GM21619 (cell line): Measurements from ENCODE around the gene SFXN4.
"Not testable (repeated sequence)": the region's sequence is repeated elsewhere in the genome, so short reads cannot be mapped to it uniquely, and the experiment has no call there.

Source experiments
- ATAC-seq: cut with Tn5 transposase; IDR thresholded peaks from one replicate; pipeline ENCODE4 v1.9.1; 2021; ENCODE audit not compliant: unreplicated experiment

SFXN4 gene

DNA sequence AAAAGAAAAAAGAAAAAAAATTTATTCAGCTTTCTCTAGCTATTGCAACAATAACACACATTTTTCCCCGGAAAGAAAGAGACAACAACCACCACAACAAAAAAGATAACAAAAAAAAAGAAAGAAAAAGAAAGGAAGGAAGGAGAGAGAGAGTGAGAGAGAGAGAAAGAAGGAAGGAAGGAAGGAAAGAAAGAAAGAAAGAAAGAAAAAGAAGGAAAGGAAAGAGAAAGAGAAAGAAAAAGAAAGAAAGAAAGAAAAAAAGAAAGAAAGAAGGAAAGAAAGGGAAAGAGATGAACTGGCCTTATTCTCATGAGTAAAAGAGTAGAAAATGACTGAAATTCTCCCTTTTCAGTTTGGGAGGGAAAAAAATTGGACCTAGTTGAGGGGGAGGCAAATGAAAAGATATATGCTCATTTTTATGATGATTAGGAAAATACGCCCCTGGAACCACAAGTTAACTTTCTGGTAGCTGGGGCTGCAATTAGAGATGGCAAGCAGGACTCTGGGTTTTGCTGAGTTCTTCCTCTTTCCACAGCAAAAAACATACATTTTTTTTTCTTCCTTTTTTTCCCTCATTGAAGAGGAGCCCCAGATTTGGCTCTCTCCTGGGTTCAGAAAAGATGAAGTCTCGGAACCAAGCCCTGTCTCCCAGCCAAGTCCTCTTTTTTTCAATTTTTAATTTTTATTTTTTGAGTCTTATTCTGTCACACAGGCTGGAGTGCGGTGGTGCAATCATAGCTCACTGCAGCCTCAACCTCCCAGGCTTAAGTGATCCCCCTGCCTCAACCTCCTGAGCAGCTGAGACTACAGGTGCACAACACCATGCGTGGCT, 25.7 kb upstream of the SFXN4 start:
- no peak for ATAC-seq

GRCh38 chr10:119190353-119190752, 24.8 kb upstream of the SFXN4 start:
- no peak for ATAC-seq

GRCh38 chr10:119189811-119190282, 24.3 kb upstream of the SFXN4 start:
- ATAC-seq = peak; percentile 72

GRCh38 chr10:119183664-119184412, 18.3 kb upstream of the SFXN4 start:
- no peak for ATAC-seq

DNA sequence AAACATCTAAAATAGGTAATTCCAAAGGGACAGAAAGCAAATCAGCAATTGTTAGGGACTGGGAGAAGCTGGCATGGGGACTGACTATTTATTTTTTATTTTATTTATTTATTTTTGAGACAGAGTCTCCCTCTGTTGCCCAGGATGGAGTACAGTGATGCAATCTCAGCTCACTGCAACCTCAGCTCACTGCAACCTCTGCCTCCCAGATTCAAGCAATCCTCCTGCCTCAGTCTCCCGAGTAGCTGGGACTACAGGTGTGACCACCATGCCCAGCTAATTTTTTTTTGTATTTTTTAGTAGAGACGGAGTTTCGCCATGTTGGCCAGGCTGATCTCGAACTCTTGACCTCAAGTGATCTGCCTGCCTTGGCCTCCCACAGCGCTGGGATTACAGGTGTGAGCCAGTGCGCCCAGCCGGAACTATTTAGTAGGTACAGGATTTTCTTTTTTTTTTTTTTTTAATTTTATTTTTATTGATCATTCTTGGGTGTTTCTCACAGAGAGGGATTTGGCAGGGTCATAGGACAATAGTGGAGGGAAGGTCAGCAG, 15.4 kb upstream of the SFXN4 start:
- ATAC-seq = not testable (repeated sequence)

- ATAC-seq = peak; percentile 92
Observed at GRCh38 chr10:119178372-119179119, 13.0 kb upstream of the SFXN4 start, which contains the start of gene PRDX3. Gene PRDX3, minus strand, starts transcription at chr10:119178812. Its CDS starts 22 bp downstream, at chr10:119178790.

- no peak for ATAC-seq
Observed at GRCh38 chr10:119177708-119178371, 12.3 kb upstream of the SFXN4 start.

DNA sequence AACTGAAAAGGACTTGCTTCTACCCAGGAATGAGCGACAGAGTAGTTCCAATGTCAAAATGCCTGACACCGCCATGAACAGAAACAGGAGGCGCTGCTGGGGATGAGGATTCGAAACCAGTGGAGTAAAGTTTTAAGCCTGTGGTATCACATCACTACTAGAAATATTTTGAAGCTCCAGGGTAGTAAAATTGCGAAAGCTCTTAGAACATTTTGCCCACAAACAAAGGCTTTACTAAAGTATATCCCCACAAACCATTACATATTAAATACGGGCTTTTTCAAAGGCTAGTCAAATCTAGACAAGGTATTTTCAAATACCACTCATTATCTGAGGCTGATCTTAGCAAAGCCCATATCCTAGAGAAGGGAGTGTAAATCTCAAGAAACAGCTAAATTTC, 10.7 kb upstream of the SFXN4 start:
- ATAC-seq = no peak

- ATAC-seq = no peak
Observed at GRCh38 chr10:119174109-119174508, 8.6 kb upstream of the SFXN4 start.

DNA sequence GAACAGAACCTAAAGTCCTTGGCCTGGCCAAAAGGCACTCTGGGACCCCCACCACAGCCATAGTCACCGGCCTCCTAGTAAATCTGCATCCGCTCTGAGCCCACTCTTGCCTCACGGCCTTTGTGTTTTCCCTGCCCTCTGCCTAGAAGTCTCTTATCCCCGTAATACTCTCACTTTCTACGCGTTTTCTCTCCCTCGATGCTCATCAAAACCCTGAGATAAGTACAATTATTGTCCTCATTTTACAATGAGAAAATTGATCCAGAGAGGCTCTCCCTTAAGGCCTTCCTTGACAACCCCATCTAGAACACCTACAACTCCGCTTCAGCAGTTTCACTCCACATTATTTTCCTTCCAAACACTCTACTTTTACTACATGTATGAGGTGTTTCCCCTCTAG, 1.5 kb upstream of the SFXN4 start:
- no peak for ATAC-seq

- no peak for ATAC-seq
Observed at GRCh38 chr10:119166564-119166963, 1.1 kb upstream of the SFXN4 start.

DNA sequence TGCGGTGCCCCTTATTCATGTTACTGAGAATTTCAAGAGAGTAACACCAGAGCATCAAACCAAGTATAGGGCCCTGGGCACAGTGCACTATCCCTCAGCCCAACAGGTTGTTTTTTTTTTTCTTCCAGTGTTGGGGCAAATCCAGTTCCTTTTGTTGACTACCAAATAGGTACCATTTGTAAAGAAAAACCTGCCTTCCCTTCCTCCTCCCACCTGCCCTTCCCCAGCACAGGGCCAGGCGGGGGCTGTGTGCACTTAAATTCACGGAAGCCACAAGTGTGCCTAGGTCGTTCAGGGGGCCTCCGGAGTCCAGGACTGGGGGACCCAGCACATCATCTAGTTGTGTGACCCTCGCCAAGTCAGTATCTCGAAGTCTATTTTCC, 595 bp upstream of the SFXN4 start:
- peak; percentile 1 for ATAC-seq

GRCh38 chr10:119162452-119163092, 2.9 kb downstream of the SFXN4 start:
- no peak for ATAC-seq

GRCh38 chr10:119161680-119162451, 3.6 kb downstream of the SFXN4 start:
- no peak for ATAC-seq

DNA sequence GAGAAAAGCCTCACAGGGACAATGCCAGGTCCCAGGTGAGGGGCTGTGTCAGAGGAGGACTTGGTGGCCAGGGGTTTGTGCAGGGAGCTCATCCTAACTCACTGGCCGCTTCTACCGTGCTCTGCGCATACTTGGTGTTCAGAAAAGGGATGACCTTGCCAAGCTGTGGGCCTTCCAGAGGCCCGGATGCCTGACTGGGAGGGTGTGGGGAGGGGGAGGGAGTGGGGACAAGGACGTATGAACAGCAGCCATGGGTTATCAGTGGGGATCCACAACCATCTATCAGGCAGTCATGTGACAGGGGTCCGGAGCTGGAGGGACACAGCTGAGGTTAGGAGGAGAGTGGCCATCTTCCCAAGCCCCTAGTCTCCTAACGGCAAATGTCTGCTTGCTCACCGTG, 6.2 kb downstream of the SFXN4 start:
- no peak for ATAC-seq

- ATAC-seq = no peak
Observed at GRCh38 chr10:119153661-119154060, 11.9 kb downstream of the SFXN4 start.

GRCh38 chr10:119153041-119153440, 12.5 kb downstream of the SFXN4 start:
- ATAC-seq = no peak

DNA sequence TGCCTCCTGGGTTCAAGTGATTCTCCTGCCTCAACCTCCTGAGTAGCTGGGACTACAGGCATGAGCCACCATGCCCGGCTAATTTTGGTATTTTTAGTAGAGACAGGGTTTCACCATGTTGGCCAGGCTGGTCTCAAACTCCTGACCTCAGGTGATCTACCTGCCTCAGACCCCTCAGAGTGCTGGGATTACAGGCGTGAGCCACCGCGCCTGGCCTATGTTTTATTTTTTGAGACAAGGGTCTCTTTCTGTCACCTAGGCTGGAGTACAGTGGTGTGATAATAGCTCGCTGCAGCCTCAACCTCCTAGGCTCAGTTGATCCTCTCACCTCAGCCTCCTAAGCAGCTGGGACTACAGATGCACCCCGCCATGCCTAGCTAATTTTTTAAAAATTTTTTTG, 13.9 kb downstream of the SFXN4 start:
- not testable (repeated sequence) for ATAC-seq

DNA sequence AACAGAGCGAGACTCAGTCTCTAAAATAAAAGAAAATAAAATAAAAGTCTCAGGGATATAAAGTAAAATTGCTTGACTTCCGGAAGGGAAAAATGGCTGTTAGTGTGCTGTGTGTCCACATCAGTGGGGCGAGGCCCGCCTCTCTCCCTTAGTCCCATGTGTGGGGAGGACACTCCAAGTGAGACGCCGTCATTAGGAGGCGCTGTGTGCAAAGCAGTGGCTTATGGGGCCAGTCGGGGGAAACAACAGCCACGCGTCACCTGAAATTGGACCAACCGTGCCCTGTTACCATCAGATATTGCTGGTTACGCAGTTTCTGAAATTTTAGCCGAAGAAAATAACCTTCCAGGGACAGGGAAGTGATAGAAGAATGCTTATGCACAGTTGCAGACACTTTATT, 15.8 kb downstream of the SFXN4 start:
- no peak for ATAC-seq
